Mesenchymal stem cell (in vitro differentiated cells and primary cell): ENCODE data around the gene SRRD.

ENCODE experiments used
- DNase-seq: peaks from one replicate; pipeline ENCODE4 v3.0.0-alpha.2; 2013
- H2AFZ ChIP-seq: one replicate; pipeline ENCODE4 v1.6.1; 2013; ENCODE audit warnings: low read depth, mild to moderate bottlenecking, control low read depth, inconsistent platforms, low read length, moderate library complexity
- H2AK5ac ChIP-seq: 2 replicates; pipeline ENCODE4 v1.6.1; 2013; ENCODE audit warnings: low read length, moderate library complexity, mild to moderate bottlenecking, inconsistent platforms; ENCODE audit not compliant: severe bottlenecking
- H2BK120ac ChIP-seq: one replicate; pipeline ENCODE4 v1.6.1; 2013; ENCODE audit warnings: low read depth, mild to moderate bottlenecking, inconsistent platforms, low read length, moderate library complexity
- H2BK12ac ChIP-seq, 2 experiments: one replicate each; pipeline ENCODE4 v1.6.1; 2013; ENCODE audit warnings: inconsistent platforms in 2 of 2, low read length in 2 of 2, mild to moderate bottlenecking in 2 of 2, moderate library complexity in 2 of 2, control low read depth in 1 of 2
- H2BK15ac ChIP-seq: one replicate; pipeline ENCODE4 v1.6.1; 2013; ENCODE audit warnings: mild to moderate bottlenecking, low read depth, inconsistent platforms; ENCODE audit not compliant: poor library complexity, severe bottlenecking
- H2BK5ac ChIP-seq: 2 replicates; pipeline ENCODE4 v1.6.1; 2013; ENCODE audit warnings: low read depth, mild to moderate bottlenecking, low read length, control low read depth, inconsistent platforms; ENCODE audit not compliant: poor library complexity, severe bottlenecking
- H3K14ac ChIP-seq, 2 experiments: one replicate each; pipeline ENCODE4 v1.6.1; 2013; ENCODE audit warnings: inconsistent platforms in 2 of 2, low read length in 2 of 2, control low read depth in 1 of 2, mild to moderate bottlenecking in 1 of 2, moderate library complexity in 1 of 2
- H3K18ac ChIP-seq, 2 experiments: one replicate each; pipeline ENCODE4 v1.6.1; 2013; ENCODE audit warnings: inconsistent platforms in 2 of 2, low read length in 2 of 2, control low read depth in 1 of 2, low read depth in 1 of 2, mild to moderate bottlenecking in 1 of 2
- H3K23ac ChIP-seq, 2 experiments: one replicate each; pipeline ENCODE4 v1.6.1; 2013; ENCODE audit warnings: inconsistent platforms in 2 of 2, low read length in 2 of 2, mild to moderate bottlenecking in 2 of 2, moderate library complexity in 2 of 2, control low read depth in 1 of 2
- H3K27ac ChIP-seq: 2 replicates; pipeline ENCODE4 v1.5.1; 2013; ENCODE audit warnings: mild to moderate bottlenecking, moderate library complexity, low read length, control low read depth, inconsistent platforms; ENCODE audit not compliant: poor library complexity, severe bottlenecking
- H3K27me3 ChIP-seq, 2 experiments: 2 replicates each; pipeline versions ENCODE4 v1.6.1 to v1.7.0; 2013; ENCODE audit warnings: low read length in 2 of 2, mild to moderate bottlenecking in 2 of 2, moderate library complexity in 2 of 2, control low read depth in 1 of 2, inconsistent platforms in 1 of 2; ENCODE audit not compliant: control insufficient read depth in 1 of 2, insufficient read depth in 1 of 2
- H3K36me3 ChIP-seq, 2 experiments: 2 replicates each; pipeline versions ENCODE4 v1.6.1 to v1.7.0; 2013; ENCODE audit warnings: low read length in 2 of 2, control low read depth in 1 of 2, inconsistent platforms in 1 of 2, low read depth in 1 of 2, mild to moderate bottlenecking in 1 of 2; ENCODE audit not compliant: insufficient read depth in 2 of 2, control insufficient read depth in 1 of 2
- H3K4ac ChIP-seq, 2 experiments: one replicate each; pipeline ENCODE4 v1.6.1; 2013; ENCODE audit warnings: inconsistent platforms in 2 of 2, low read length in 2 of 2, mild to moderate bottlenecking in 2 of 2, moderate library complexity in 2 of 2, control low read depth in 1 of 2, low read depth in 1 of 2
- H3K4me1 ChIP-seq: 2 replicates; pipeline ENCODE4 v1.6.1; 2013; ENCODE audit warnings: low read depth, low read length, control low read depth; ENCODE audit not compliant: control insufficient read depth, insufficient read depth
- H3K4me2 ChIP-seq: 2 replicates; pipeline ENCODE4 v1.6.1; 2013; ENCODE audit warnings: low read length, mild to moderate bottlenecking, inconsistent platforms; ENCODE audit not compliant: poor library complexity, severe bottlenecking
- H3K4me3 ChIP-seq, 2 experiments: 2 replicates each; pipeline versions ENCODE4 v1.5.1 to v1.7.0; 2013; ENCODE audit warnings: low read length in 2 of 2, mild to moderate bottlenecking in 2 of 2, control low read depth in 1 of 2, low read depth in 1 of 2; ENCODE audit not compliant: insufficient read depth in 1 of 2
- H3K79me1 ChIP-seq: replicated peaks from 2 replicates; pipeline ENCODE4 v1.6.1; 2013; ENCODE audit warnings: mild to moderate bottlenecking, control low read depth, low read length, inconsistent platforms; ENCODE audit not compliant: poor library complexity, severe bottlenecking
- H3K9ac ChIP-seq: 2 replicates; pipeline ENCODE4 v1.7.0; 2013; ENCODE audit warnings: mild to moderate bottlenecking, low read length, moderate library complexity
- H3K9me3 ChIP-seq: 2 replicates; pipeline ENCODE4 v1.7.0; 2013; ENCODE audit warnings: mild to moderate bottlenecking, low read length; ENCODE audit not compliant: control insufficient read depth
- H4K8ac ChIP-seq: one replicate; pipeline ENCODE4 v1.6.1; 2013; ENCODE audit warnings: inconsistent platforms, mild to moderate bottlenecking, low read length, moderate library complexity
- H4K91ac ChIP-seq: one replicate; pipeline ENCODE4 v1.6.1; 2013; ENCODE audit warnings: mild to moderate bottlenecking, low read length, inconsistent platforms
- WGBS: methylation state at CpG from one replicate; pipeline ENCODE4 v1.1.7; 2013; ENCODE audit warnings: mixed read lengths; 5-methylcytosine and 5-hydroxymethylcytosine counted together

SRRD gene

GRCh38 chr22:26443901-26444690 lies 39.6 kb upstream of the SRRD start:
- Histone ChIP-seq H3K23ac (no peak overlapping the region), H3K27ac (no peak overlapping the region), H2BK120ac (no peak overlapping the region), H3K79me1 (peaks cover 11% of the 10 kb centered on the region), H3K18ac (no peak overlapping the region), H3K36me3 (peaks cover 0 to 10% of the 10 kb centered on the region in 2 experiments), H3K9me3 (no peaks in the 10 kb centered on the region), H3K4me3 (no peak overlapping the region), H3K4me2 (no peak overlapping the region), H3K4ac (no peak overlapping the region), H2AK5ac (no peak overlapping the region), H2BK5ac (no peak overlapping the region), H2AFZ (no peak overlapping the region), H4K91ac (no peak overlapping the region), H3K27me3 (peaks cover 0 to 3% of the 10 kb centered on the region in 2 experiments), H4K8ac (no peak overlapping the region), H3K9ac (no peak overlapping the region), H3K4me1 (no peaks in the 10 kb centered on the region), H2BK15ac (no peak overlapping the region), H2BK12ac (no peak overlapping the region), H3K14ac (no peak overlapping the region)
- whole genome bisulfite sequencing = 89% methylated on average over 16 of the region's 16 CpGs
- DNase-seq = no peak

- WGBS = 94% methylated on average over 8 of the region's 8 CpGs
- peaks cover 2 to 14% of the 10 kb centered on the region in 2 experiments for H3K36me3 ChIP-seq
These were observed 38.9 kb upstream of the SRRD start for GRCh38 chr22:26444777-26445176.

DNA sequence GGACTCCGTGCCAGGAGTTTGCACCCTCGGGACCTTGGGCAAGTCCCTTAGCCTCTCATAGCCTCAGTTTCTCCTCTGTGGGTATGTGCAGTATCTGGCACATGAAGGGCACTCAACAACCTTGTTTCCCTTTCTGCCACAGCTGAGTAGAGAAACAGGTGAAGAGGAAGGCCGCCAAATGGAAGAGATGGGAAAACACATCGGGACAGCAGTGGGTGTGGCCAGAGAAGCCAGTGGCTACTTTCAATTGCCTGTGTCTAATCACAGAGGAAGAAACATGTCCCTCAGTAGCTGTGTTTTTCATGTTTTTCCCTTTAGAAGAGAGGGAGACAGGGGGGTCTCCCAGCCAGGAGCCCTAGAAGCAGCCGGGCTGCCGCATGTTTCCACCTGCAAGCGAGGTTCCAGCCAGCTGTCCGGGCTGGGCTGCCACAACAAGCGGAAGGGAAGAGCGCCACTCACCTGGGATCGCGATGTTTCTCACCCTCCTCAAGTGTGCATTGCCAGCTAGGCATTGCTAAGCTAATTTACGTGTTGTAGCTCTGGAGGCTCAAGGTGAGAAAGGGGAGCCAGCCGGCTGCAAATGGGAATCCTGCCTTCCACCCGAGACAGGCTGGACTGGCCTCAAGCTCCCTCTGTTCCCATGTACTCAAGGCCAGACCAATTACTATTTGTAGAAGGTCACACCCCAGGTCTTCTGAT lies 38.0 kb upstream of the SRRD start:
- H3K79me1 ChIP-seq = peaks cover 13% of the 10 kb centered on the region
- no peak for DNase-seq
- H3K14ac ChIP-seq = no peak overlapping the region
- no peaks in the 10 kb centered on the region for H3K4me1 ChIP-seq
- no peak overlapping the region for H2BK120ac ChIP-seq
- H2BK15ac ChIP-seq = no peak overlapping the region
- peaks cover 11 to 21% of the 10 kb centered on the region in 2 experiments for H3K36me3 ChIP-seq
- no peak overlapping the region for H3K23ac ChIP-seq
- H2BK12ac ChIP-seq = no peak overlapping the region
- no peak overlapping the region for H2BK5ac ChIP-seq
- H2AFZ ChIP-seq = no peak overlapping the region
- no peaks in the 10 kb centered on the region for H3K9me3 ChIP-seq
- H3K27me3 ChIP-seq = peaks cover 0 to 3% of the 10 kb centered on the region in 2 experiments
- no peak overlapping the region for H3K4ac ChIP-seq
- no peak overlapping the region for H2AK5ac ChIP-seq
- H3K18ac ChIP-seq = no peak overlapping the region
- no peak overlapping the region for H4K91ac ChIP-seq
- no peak overlapping the region for H3K4me2 ChIP-seq
- no peak overlapping the region for H3K9ac ChIP-seq
- H4K8ac ChIP-seq = no peak overlapping the region
- 71% methylated on average over 15 of the region's 15 CpGs for WGBS
- no peak overlapping the region for H3K4me3 ChIP-seq
- no peak overlapping the region for H3K27ac ChIP-seq

More at GRCh38 chr22:26444777-26445176, 38.9 kb upstream of the SRRD start:
- H3K27ac ChIP-seq = no peak overlapping the region
- no peak overlapping the region for H3K4ac ChIP-seq
- no peak overlapping the region for H3K23ac ChIP-seq
- no peak overlapping the region for H3K4me2 ChIP-seq
- no peak overlapping the region for H3K9ac ChIP-seq
- no peak overlapping the region for H2BK5ac ChIP-seq
- peaks cover 9% of the 10 kb centered on the region for H3K79me1 ChIP-seq
- H4K91ac ChIP-seq = no peak overlapping the region
- no peak overlapping the region for H3K18ac ChIP-seq
- no peak overlapping the region for H2BK15ac ChIP-seq
- H3K14ac ChIP-seq = no peak overlapping the region
- no peak for DNase-seq
- no peaks in the 10 kb centered on the region for H3K9me3 ChIP-seq
- no peaks in the 10 kb centered on the region for H3K4me1 ChIP-seq
- no peak overlapping the region for H2AFZ ChIP-seq
- H2AK5ac ChIP-seq = no peak overlapping the region
- H4K8ac ChIP-seq = no peak overlapping the region
- H2BK12ac ChIP-seq = no peak overlapping the region
- peaks cover 0 to 3% of the 10 kb centered on the region in 2 experiments for H3K27me3 ChIP-seq
- no peak overlapping the region for H2BK120ac ChIP-seq
- H3K4me3 ChIP-seq = no peak overlapping the region

DNA sequence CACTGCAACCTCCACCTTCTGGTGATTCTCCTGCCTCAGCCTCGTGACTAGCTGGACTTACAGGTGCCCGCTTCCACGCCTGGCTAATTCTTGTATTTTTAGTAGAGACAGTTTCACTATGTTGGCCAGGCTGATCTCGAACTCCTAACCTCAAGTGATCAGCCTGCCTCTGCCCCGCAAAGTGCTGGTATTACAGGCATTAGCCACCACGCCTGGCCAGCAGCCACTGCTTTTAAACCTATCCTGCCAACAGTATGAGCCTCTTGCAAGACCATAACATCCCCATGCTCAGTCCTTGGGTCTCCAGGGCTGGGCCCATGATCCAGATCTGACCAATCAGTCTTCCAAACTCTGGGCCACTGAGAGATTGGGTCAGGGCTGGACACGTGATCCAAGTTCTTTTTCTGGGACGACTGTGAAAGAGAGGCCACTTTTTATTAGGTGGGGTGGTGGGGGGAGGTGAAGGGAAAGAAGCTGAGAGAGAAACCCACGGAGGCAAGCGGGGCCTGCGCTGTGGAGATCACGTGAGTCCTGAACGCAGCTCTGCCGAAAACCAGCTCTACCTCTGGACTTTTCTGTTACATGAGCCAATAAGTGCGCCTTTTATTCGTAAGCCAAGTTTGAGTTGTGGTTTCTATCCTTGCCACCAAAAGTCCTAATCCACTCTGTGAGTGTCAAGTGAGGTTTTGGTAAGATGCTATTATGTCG lies 36.7 kb upstream of the SRRD start:
- Histone ChIP-seq H3K27me3 (peaks cover 0 to 3% of the 10 kb centered on the region in 2 experiments), H3K9ac (no peak overlapping the region), H3K14ac (no peak overlapping the region), H4K91ac (no peak overlapping the region), H2BK12ac (no peak overlapping the region), H3K4me1 (no peaks in the 10 kb centered on the region), H4K8ac (no peak overlapping the region), H3K4me2 (no peak overlapping the region), H3K27ac (no peak overlapping the region), H2BK120ac (no peak overlapping the region), H2BK5ac (no peak overlapping the region), H3K4ac (no peak overlapping the region), H3K18ac (no peak overlapping the region), H2AK5ac (no peak overlapping the region), H2AFZ (no peak overlapping the region), H3K36me3 (peaks cover 23 to 30% of the 10 kb centered on the region in 2 experiments), H3K23ac (no peak overlapping the region), H3K9me3 (no peaks in the 10 kb centered on the region), H2BK15ac (no peak overlapping the region), H3K79me1 (peaks cover 13% of the 10 kb centered on the region), H3K4me3 (no peak overlapping the region)
- DNase-seq = no peak
- WGBS = 93% methylated on average over 17 of the region's 17 CpGs
